G401.6 (cell line): ENCODE results near the gene ACACA.
"Not testable (repeated sequence)": the region's sequence is repeated elsewhere in the genome, so short reads cannot be mapped to it uniquely, and the experiment has no call there.

ENCODE experiments used
- FAIRE-seq: peaks from 2 replicates; lab custom pipeline; 2012; peaks lifted over from hg19 to GRCh38; lab: Jason Lieb, UNC

ACACA gene

DNA sequence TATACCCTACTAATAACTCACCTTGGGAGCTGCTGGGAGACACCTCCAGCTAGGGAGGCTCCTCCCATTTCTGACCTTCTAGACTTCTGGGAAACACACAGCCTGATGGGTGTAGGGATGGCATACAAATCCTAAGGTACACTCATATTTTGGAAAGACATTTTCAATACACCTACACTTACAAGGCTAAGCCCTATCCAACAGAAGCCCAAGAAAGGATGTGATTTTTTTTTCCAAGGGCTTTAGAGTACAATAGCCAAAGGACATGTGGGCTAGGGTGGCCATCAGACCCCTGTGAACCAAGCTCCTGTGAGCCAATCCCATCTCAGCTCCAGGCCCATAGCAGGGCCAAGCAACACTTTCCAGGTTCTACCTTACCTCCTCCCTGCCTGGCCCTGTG lies 313.9 kb downstream of the ACACA start:
- FAIRE-seq = no peak

DNA sequence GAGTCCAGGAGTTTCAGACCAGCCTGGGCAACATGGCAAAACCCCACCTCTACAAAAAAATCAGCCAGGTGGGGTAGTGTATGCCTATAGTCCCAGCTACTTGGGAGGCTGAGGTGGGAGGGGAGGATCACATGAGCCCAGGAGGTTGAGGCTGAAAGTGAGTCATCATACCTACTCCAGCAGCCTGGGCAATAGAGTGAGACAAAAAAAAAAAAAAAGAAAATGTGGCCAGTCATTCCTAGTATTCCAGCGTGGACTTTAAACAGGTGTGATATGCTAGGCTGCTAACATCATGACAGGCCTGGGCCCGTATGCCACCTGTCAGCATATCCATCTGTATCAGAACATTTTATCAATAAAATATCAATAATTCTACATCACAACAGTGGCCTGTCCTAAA lies 314.6 kb downstream of the ACACA start:
- no peak for FAIRE-seq

DNA sequence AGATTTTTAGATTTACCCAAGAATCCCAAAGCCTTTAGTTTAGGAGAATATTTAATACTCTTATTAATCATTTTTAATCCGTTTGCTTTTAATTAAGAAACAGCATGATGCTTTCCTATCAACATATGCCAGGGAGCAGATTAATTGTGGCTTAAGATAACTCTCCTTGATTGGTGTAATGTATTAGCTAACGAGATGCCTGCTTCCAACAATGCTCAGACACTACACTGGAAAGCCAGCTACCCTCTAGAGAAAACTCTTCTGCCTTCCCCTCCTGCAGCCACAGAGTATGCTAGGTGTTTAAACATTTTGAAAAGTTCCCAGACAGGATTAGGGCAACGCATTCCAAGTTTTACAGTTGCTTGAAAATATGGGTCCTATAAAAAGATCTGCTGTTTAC lies 315.7 kb downstream of the ACACA start:
- FAIRE-seq = no peak

DNA sequence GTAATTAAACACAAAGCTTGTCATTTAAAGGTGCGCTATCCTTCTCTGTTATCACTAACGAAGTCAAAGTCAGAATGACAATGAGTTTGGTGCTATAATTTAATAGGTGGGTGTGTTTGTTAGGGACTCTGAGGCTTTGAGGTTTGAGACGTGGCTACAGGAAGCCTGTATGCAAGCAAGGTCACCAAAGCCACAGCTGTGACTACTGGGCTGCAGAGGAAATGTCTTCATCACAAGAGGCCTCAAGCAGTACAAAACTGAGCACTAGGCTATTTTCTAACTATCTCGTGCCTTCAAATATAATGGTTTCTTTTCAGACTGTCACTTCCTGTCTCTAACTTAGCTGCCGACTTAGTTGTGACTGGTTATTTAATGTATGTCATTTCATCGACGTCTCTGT lies 316.7 kb downstream of the ACACA start:
- no peak for FAIRE-seq

DNA sequence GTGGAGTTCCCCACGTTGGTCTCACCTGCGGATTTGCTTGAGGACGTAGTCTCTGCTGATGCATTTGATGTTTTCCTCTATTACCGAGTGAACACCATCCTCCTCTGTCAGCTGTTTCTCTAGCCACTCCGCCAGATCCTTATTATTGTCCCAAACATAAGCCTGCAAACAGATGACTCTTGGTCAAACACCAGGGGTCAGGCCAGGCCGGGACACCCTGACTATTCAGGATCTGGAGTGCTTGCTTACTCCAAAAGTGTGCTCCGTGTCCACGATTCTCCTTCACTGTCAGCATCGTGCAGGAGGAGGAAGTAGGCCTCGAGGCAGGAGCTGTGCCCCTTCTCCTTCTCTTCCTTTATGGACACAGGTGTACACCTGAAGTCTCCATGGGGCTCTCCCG lies 317.7 kb downstream of the ACACA start:
- no peak for FAIRE-seq

DNA sequence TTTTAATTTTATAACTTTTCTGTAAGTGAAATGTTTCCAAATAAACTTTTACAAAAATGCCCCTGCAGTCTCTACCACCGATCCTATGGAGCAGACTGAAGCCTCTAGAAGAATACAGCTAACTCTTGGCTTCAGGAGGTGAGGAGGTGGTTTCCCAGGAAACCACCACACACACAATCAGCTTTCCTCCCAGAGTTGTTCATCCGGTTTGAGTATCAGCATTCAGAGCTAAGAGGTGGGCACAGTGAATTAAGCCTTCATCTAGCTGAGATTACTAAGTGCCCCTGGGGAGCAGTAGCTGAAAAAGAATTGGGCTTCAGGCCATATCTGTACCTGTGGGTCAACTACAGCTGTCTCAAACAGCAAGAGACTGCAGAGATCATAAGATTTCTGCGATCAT lies 318.2 kb downstream of the ACACA start:
- FAIRE-seq = no peak

DNA sequence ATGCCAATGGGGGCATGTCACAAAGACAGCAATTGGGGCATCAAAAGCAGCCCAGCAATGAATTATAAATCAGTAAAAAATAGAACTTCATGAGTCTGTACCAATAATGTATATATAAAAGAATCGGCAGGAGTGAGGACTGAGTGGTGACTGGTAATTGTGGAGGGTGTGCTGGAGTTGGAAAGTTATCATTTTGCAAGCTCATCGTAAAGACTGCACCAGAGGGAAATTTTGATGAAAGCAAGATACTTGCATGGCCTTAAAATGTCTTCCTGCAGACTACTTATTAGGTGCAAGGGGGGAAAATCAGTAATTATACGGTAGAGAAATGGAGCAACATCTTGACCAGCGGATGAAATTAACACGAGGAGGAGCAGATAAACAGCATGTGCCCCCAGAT lies 319.0 kb downstream of the ACACA start:
- no peak for FAIRE-seq

DNA sequence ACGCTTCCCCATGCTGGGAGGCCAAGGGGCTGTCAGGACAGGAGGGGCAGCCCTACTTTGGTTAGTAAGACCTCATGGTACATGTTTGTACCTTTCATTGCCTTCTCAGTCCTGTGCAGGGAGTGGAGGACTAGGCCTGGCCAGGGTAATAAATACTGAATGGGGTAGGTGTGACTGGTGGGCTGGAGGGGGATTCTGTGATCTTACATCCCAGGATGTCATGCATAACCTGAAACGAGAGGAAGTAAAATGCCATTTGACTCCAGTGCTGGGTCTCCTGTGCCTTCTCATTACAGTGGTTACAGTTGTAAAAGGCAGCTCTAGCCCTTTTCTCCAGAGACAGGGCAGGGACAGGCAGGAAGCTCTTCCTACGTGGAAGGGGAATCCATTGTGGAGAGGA lies 319.7 kb downstream of the ACACA start:
- no peak for FAIRE-seq

DNA sequence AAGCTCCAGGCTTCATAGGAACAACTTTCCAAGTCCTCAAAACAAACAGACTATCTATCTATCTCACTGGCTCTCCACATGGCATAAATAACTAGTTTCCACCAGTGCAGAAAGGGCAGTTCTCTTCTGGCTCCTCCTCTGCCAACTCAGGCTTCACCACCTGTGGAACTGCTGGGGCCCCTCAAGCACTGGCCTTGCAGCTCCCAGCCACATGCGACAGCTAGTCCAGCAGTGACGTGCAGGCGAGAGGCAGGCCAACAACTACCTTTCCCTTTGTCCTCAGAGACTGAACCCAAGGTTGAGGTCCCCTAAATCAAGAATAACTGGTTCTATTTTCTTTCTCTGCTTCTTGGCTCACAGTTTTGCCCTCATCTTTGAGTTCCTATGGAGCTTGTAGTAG lies 320.3 kb downstream of the ACACA start:
- FAIRE-seq = no peak

DNA sequence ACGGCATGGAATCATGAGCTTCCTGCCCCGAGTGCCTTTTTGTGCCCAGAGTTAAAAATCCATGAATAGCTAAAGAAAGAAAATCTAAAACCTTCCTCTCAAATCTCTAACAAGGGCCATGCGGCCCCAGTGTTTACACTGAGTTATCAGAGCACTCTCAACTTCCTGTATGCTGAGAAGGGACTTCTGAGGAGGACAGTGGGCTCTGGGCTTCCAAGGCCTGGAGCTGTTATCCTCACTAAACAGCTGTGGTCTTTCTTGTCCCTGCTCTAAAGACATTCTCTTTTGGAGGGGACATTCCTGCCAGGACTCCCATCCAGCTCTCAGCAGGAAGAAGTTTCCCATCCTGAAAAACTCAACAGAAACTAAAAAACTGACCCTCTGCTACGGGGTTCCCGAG lies 322.3 kb downstream of the ACACA start:
- FAIRE-seq = no peak

DNA sequence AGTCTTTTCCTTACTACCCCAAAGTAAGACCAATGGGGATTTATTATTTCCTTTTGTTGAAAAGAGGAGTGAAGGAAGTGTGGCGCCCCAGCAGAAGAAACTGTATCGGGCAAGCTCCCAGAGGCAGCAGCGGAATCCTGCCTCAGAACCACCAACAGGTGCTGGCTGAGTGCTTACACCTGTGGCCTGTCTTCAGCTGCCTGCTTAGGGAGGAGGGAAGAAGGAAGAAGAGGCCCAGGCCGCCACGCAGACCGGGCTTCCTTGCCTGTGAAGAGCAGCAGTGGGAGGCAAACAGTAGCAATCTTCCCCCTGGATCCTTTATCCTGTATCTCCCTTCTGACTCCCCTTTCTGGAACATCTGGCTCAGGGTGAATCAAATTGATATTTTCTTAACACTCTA lies 323.2 kb downstream of the ACACA start:
- FAIRE-seq = no peak

DNA sequence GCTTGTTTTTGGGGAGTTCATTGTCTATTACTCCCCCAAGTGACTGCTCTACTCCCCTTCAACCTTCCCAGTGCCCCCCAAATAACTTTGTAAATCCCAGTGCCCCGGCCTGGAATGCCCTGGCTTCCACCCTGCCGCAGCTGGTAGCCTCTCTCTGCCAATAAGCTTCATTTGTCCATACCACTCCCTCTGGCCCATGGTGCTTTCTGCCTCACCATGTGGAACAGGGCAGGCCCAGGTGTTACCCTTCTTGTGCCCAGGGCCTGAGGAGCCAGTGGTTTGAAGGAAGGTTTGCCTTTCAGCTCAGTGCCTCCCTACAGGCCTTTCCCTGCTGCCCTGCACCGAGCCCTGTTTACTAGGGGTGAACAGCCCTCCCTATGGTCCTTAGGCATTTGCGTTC lies 323.7 kb downstream of the ACACA start:
- no peak for FAIRE-seq

DNA sequence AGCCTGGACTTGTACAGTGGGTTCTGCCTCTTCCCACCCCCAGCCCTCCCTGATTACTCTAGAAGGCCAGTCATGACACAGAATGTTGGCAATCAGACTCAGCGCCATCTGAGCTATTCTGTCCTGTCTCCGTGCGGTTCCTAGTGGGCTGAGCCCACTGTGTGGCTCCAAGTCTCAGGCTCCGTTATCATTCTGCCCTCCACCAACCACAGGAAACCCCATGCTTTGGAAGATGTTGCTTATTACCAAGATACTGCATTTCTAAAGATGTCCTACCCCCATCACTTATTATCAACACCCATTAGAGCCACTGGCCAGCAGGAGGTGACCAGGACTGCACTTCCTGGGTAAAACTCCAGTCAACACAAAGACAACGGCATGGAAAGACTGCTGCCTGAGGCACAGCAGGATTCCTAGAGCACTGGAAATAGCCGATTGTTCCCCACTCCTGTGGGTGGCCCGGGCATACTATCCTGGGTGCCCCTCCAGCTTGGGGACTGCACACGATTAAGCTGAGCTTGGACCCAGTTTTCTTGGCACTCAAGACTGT lies 324.2 kb downstream of the ACACA start:
- no peak for FAIRE-seq

DNA sequence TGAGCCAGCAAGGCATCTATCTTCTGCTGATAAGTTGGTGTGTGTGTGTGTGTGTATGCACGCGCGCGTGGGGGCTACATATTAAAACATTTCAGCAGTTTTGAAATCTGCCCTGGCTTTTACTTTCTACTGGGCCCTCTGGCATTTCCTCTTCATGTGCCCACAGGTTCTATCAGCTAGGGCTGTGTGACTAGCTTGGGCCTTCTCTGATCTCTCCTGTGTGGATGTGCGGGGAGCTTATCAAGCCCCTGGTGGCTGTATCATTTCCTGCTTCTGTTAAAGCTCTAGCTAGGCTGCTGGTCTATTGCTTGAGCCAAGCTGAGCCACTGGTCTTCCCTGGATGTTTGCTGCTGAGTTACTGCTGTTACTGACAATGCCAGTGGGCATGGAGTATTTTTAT lies 325.3 kb downstream of the ACACA start:
- FAIRE-seq = no peak

DNA sequence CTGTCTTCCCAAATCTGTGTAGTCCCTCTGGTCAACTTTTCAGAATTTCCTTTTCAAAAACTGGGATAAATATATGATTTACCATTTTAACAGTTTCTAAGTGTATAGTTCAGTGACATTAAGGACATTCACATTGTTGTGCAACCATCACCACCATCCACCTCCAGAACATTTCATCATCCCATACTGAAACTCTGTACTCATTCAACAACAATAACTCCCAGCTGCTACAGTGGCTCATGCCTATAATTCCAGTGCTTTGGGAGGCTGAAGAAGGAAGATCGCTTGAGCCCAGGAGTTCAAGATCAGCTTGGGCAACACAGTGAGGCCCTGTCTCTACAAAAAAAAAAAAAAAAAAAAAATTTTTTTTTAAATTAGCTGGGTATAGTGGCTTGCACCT lies 326.9 kb downstream of the ACACA start:
- FAIRE-seq = no peak

DNA sequence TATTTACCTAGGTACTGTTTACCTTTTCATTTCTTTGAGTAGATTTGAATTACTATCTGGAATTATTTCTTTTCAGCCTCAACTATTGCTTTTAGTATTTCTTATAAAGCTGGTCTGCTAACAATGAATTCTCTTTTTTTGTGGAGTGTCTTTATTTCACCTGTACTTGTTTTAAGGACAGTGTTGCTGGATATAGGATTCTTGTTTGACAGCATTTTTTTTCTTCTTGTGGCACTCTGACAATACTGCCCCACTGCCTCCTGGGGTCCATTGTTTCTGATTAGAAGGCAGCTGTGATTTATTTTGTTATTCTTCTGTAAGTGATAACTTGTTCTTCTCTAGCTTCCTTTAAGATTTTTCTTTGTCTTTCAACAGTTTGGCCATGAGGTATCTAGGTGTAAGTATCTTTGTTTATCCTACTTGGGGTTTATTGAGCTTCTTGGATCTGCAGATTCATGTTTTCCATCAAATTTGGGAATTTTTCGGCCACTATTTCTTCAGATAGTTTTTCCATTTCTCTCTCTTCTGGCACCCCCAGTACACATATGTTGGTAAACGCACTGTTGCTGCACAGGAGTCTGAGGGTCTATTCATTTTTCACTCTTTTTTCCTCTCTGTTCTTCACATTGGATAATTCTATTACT lies 327.4 kb downstream of the ACACA start:
- no peak for FAIRE-seq

DNA sequence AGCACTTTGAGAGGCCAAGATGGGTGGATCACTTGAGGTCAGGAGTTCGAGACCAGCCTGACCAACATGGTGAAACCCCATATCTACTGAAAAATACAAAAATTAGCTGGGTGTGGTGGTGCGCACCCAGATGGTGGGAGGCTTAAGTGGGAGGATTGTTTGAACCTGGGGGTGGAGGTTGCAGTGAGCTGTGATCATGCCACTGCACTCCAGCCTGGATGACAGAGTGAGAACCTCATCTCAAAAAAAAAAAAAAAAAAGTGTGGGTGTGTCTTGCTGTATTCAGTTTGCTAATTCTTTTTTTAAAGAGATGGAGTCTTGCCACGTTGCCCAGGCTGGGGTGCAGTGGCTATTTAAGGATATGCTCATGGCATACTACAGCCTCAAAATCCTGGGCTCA lies 333.2 kb downstream of the ACACA start:
- FAIRE-seq = not testable (repeated sequence)

DNA sequence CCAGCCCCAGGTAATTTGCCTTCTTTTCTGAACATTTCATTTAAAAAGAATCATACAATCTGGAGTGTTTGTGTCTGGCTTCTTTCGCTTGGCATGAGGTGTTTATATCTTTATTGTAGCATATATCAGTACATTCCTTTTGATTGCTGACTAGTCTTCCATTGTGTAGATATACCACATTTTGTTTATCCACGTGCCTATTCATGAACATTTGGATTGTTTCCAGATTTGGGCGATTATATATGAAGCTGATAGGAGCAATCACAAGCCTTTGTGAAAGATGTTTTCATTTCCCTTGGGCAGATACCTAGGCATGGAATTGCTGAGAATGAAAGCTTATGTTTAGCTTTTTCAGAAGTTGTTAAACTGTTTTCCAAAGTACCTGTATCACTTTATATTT lies 337.5 kb downstream of the ACACA start:
- no peak for FAIRE-seq

DNA sequence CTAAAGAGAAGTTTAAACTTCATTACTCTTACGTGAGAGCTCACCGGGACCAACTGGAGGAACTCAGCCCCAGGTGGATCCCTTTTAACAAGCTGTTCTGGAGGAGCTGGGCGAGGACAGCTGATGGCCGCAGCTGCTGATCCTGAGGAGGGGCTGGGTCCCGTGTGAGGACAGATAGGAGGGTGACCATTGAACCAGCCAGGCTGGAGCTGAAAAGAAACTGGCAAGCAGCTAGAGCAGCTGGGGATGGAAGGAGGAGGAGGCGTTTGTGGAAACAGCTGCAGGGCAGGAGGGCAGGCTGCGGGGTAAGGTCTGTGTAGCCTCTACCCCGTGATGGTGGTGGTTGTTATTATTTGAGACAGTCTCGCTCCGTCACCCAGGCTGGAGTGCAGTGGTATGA lies 338.4 kb downstream of the ACACA start:
- no peak for FAIRE-seq

DNA sequence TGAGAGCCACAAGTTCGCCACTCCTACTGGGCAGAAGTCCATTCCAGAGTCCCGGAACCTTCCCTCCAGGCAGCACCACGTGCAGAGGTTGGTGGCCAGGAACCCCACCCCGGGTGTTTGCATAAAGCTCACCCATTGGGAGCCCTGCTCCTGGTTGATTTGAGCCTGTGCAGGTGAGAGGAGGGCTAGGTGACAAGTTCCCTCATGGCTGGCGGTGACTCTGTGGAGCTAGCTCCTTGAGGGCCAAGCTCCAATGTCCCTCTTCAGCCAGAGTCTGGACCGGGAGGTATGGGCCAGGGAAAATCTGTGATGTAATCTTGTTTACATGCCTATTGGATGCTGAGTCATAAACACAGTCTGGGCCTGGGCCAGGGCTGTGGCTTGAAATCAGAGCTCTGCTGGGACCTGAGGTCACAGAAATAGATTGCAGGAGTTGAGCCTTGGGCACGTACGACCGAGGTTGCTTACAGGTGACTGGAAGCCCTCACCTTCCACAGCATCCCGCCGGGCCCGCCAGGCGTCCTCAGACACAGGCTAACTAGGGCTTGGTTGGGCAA lies 339.0 kb downstream of the ACACA start:
- FAIRE-seq = no peak

DNA sequence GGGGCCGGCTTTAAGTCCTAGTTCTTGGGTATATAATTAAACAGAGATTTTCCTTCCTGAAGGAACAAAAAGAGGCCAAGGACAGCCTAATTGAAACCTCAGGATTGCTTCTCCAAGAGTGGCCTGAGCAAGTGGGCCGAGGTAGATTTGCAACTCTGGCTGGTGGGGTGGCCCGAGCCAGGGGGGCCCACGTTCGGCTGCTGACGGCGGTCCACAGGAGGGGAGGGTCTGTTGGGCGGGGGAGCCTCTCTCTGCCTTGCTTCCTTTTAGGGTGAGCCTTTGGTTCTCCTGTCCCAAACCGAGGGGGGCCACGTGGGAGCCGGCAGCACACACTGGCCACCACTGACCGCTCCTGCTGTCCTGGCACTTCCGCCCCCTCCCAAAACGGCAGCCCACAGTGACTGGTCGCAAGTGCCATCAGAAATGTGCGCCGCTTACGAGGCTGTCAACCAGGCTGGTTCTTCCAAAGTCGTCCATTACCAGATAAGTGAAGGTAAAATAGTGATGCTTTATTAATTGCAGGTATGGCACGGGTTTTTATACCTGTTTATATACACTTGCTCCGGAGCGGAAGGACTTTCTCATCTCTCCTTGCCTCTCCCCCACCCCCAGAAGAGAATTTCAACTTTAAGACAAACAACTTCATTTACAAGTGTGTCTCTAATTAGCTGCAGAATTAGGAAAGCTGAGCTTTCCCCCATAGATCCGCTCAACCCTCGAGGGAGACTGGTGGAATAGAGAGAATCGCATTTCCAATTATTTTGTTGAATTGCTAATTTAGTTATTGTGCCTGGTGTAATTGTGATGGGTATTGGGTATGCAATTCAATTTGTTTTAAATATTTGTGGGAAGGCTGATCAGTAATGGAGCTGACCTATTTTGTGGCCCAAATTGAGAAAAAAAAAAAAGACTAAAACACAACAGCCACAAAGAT lies 340.0 kb downstream of the ACACA start:
- no peak for FAIRE-seq

DNA sequence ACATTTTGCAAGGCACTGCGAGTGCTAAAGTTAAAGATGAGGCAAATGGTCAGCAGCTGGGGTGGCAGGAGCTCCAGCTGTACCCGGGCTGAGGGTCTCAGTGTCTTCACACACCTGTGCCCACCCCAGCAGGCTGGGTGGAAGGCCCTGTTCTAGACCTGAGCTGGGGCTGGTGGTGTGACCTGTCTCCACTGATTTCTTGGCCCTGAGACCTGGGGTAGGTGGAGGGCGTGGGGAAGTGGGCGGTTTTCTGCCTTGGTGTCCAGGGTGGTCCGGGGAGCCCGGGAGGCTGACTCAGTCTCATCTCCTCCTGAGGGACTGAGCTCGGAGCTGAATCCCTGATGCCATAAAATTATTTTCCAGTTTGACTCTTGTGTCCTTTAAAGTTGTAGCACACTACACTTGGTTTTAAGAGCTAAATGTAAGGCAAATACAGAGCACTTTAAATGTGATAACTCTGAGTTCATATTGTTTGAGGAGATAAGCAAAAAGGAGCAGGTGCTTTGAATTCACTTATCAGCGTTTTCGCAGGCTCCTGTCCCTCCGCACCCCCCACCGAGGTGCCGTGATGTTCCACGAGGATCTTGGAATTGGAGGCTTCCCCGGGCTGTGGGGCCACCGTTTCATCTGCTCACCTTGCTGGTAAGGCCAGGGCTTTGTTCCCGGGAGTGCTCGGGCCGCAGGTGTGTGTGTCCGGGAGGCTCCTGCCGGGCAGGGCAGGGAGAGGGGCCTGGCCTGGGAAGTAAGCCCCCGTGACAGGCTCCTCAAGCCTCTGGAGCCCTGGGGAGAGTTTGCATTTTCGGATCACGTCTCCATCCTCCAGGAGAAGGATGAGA lies 340.9 kb downstream of the ACACA start:
- FAIRE-seq = no peak
